OCI-LY1 (cell line): ENCODE data around the gene CHSY1.

Experiments
- H2AFZ ChIP-seq: fragments of 200-600 bp; sonication (generic), shearing (Covaris generic); 2 replicates; pipeline ENCODE4 v1.6.0; 2014; ENCODE audit warnings: antibody characterized with exemption, mild to moderate bottlenecking, low read length
- H3F3A ChIP-seq: fragments of 200-600 bp; sonication (generic), shearing (Covaris generic); 2 replicates; pipeline ENCODE4 v1.6.0; 2014; ENCODE audit warnings: mild to moderate bottlenecking, antibody characterized with exemption, low read length, moderate library complexity; ENCODE audit not compliant: insufficient read depth
- H3K27ac ChIP-seq: fragments of 200-600 bp; sonication (generic); 2 replicates; pipeline ENCODE4 v1.5.1; 2014; ENCODE audit warnings: low read length, mixed run types, mild to moderate bottlenecking, low read depth; ENCODE audit not compliant: poor library complexity, severe bottlenecking
- H3K27me3 ChIP-seq: fragments of 200-600 bp; sonication (generic); 2 replicates; pipeline ENCODE4 v1.6.0; 2014; ENCODE audit warnings: antibody characterized with exemption, mild to moderate bottlenecking, low read length, moderate library complexity; ENCODE audit not compliant: insufficient read depth
- H3K36me3 ChIP-seq: fragments of 200-600 bp; sonication (generic); 2 replicates; pipeline ENCODE4 v1.6.1; 2014; ENCODE audit warnings: mild to moderate bottlenecking, antibody characterized with exemption, low read length, moderate library complexity, mixed read lengths; ENCODE audit not compliant: insufficient read depth
- H3K4me1 ChIP-seq: fragments of 200-600 bp; sonication (generic); 2 replicates; pipeline ENCODE4 v1.5.1; 2014; ENCODE audit warnings: mild to moderate bottlenecking, low read length, moderate library complexity; ENCODE audit not compliant: insufficient read depth, severe bottlenecking
- H3K4me2 ChIP-seq: fragments of 200-600 bp; sonication (generic), shearing (Covaris generic); 2 replicates; pipeline ENCODE4 v1.6.1; 2014; ENCODE audit warnings: low read length
- H3K4me3 ChIP-seq: fragments of 200-600 bp; sonication (generic); 2 replicates; pipeline ENCODE4 v1.5.1; 2014; ENCODE audit warnings: low read length, low read depth, mild to moderate bottlenecking, mixed read lengths; ENCODE audit not compliant: poor library complexity, severe bottlenecking
- H3K79me2 ChIP-seq: fragments of 200-600 bp; shearing (Covaris generic); 2 replicates; pipeline ENCODE4 v1.6.1; 2016; ENCODE audit warnings: mixed run types, low read length, mixed read lengths; ENCODE audit not compliant: insufficient read depth
- H3K9ac ChIP-seq: fragments of 200-600 bp; sonication (generic), shearing (Covaris generic); 2 replicates; pipeline ENCODE4 v1.6.1; 2014; ENCODE audit warnings: mild to moderate bottlenecking, low read length, mixed read lengths
- H3K9me2 ChIP-seq: fragments of 200-600 bp; sonication (generic), shearing (Covaris generic); 2 replicates; pipeline ENCODE4 v1.6.1; 2014; ENCODE audit warnings: low read depth, mild to moderate bottlenecking, low read length, mixed read lengths
- H3K9me3 ChIP-seq: fragments of 200-600 bp; shearing (Covaris generic); 2 replicates; pipeline ENCODE4 v1.6.1; 2014; ENCODE audit warnings: low read length, mixed read lengths
- H4K20me1 ChIP-seq: fragments of 200-600 bp; sonication (generic), shearing (Covaris generic); 2 replicates; pipeline ENCODE4 v1.6.0; 2016; ENCODE audit warnings: mild to moderate bottlenecking, low read length; ENCODE audit not compliant: insufficient read depth
- EZH2 ChIP-seq: fragments of 200-600 bp; sonication (generic), shearing (Covaris generic); IDR thresholded peaks from 2 replicates; pipeline ENCODE4 v1.8.0; 2017; ENCODE audit warnings: borderline replicate concordance, mixed run types, mild to moderate bottlenecking, antibody characterized with exemption, low read length, moderate library complexity, mixed read lengths
- TF ChIP-seq, protein P1 (sequence below): fragments of 200-600 bp; sonication (generic), shearing (Covaris generic); IDR thresholded peaks from 2 replicates; pipeline ENCODE4 v1.5.1; 2017; ENCODE audit warnings: mild to moderate bottlenecking, antibody characterized with exemption, low read length, moderate library complexity, mixed read lengths

Gene CHSY1

DNA sequence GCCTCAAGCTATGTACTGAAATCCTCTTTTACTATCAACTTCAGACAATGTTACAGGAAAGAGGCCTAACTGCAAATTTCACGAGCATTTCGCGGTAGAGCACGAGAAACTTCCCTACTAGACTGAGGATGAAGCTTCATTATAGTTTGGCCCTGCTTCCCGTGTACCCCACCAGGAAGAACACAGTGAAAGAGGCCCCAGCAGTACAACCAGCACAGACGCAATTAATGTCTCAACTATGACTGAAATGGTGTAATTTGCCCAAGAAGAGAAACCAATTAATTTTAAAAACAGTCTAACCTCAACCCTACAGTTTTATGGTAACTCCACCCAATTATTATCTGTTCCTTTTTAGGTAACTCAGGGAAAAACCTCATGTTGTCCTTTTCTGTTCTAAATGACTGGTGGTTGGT is 12.1 kb downstream of the CHSY1 start:
- H2AFZ ChIP-seq = no peak overlapping the region
- H3K27me3 ChIP-seq = no peaks in the 10 kb centered on the region
- H3K27ac ChIP-seq = no peak overlapping the region
- no peak overlapping the region for H3K9ac ChIP-seq
- H4K20me1 ChIP-seq = no peaks in the 10 kb centered on the region
- H3K9me2 ChIP-seq = no peaks in the 10 kb centered on the region
- H3K4me1 ChIP-seq = peaks cover 27% of the 10 kb centered on the region
- no peak overlapping the region for H3K4me2 ChIP-seq
- no peaks in the 10 kb centered on the region for H3K79me2 ChIP-seq
- H3K36me3 ChIP-seq = peaks cover 7% of the 10 kb centered on the region; the same call in 1 of the 2 replicates
- H3K4me3 ChIP-seq = no peak overlapping the region
- no peak for TF ChIP-seq EZH2
- no peaks in the 10 kb centered on the region for H3K9me3 ChIP-seq
- H3F3A ChIP-seq = no peaks in the 10 kb centered on the region

DNA sequence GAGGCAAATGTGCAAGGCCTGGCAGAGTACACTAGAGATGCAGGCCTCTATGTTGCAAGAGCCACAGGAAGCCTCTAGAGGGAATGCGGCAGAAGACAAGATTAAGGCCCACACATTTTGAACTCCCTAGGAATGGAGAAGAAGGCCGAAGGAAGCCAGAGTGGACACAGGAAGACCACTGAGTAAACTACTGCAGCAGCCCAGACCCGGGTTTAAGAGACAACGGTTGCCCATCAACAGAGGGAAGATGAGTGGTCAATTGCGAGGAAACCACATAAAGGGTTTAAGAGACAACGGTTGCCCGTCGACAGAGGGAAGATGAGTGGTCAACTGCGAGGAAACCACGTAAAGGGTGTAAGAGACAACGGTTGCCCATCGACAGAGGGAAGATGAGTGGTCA is 14.6 kb downstream of the CHSY1 start:
- Histone ChIP-seq H3K9me3 (no peaks in the 10 kb centered on the region), H3K79me2 (no peaks in the 10 kb centered on the region)

DNA sequence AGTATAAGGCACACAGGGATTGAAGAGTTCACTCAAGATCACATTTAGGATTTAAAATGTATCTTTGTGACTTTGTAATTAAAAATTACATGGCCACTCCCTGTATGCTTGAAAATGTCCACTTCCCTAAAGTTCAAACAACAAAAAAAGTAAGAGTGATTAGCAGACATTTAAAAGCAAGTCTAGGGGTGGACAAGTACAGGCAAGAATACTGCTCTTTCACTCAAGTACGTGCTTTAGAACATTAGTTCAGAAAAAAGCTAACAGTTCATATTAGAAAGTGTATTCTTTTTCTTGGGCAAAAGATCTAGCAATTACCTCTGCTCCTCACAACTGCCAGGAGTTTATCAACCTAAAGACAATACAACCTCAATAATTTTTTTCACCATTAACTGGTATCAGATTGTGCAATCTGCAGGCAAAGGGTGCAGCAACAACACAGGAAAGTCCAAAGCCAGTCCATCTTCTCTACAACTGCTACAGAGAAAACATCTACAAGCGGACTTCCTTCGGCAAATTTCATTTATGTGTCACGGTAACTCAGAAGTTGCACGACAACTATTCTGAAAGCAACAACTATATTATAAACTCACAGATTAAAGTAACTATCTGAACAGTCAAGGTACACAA is 18.1 kb downstream of the CHSY1 start:
- H3K79me2 ChIP-seq = no peaks in the 10 kb centered on the region
- no peaks in the 10 kb centered on the region for H3F3A ChIP-seq
- no peaks in the 10 kb centered on the region for H4K20me1 ChIP-seq
- no peaks in the 10 kb centered on the region for H3K9me3 ChIP-seq
- H3K27ac ChIP-seq = no peak overlapping the region
- no peaks in the 10 kb centered on the region for H3K4me1 ChIP-seq
- H3K9ac ChIP-seq = no peak overlapping the region
- H2AFZ ChIP-seq = no peak overlapping the region
- TF ChIP-seq EZH2 = no peak
- TF ChIP-seq, protein P1, sequence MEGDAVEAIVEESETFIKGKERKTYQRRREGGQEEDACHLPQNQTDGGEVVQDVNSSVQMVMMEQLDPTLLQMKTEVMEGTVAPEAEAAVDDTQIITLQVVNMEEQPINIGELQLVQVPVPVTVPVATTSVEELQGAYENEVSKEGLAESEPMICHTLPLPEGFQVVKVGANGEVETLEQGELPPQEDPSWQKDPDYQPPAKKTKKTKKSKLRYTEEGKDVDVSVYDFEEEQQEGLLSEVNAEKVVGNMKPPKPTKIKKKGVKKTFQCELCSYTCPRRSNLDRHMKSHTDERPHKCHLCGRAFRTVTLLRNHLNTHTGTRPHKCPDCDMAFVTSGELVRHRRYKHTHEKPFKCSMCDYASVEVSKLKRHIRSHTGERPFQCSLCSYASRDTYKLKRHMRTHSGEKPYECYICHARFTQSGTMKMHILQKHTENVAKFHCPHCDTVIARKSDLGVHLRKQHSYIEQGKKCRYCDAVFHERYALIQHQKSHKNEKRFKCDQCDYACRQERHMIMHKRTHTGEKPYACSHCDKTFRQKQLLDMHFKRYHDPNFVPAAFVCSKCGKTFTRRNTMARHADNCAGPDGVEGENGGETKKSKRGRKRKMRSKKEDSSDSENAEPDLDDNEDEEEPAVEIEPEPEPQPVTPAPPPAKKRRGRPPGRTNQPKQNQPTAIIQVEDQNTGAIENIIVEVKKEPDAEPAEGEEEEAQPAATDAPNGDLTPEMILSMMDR = no peak
- H3K4me3 ChIP-seq = no peak overlapping the region
- H3K4me2 ChIP-seq = no peak overlapping the region
- H3K36me3 ChIP-seq = peaks cover 9% of the 10 kb centered on the region; the same call in 1 of the 2 replicates
- no peaks in the 10 kb centered on the region for H3K27me3 ChIP-seq
- no peaks in the 10 kb centered on the region for H3K9me2 ChIP-seq

More for the DNA sequence above, 14.6 kb downstream of the CHSY1 start:
- Histone ChIP-seq H3K36me3 (peaks cover 9% of the 10 kb centered on the region; the same call in 1 of the 2 replicates), H3F3A (no peaks in the 10 kb centered on the region), H3K27me3 (no peaks in the 10 kb centered on the region), H3K4me3 (no peak overlapping the region), H3K27ac (no peak overlapping the region), H2AFZ (no peak overlapping the region), H3K9me2 (no peaks in the 10 kb centered on the region), H4K20me1 (no peaks in the 10 kb centered on the region), H3K4me1 (peaks cover 4% of the 10 kb centered on the region), H3K9ac (no peak overlapping the region), H3K4me2 (no peak overlapping the region)
- TF ChIP-seq, protein P1 = no peak
- no peak for TF ChIP-seq EZH2

DNA sequence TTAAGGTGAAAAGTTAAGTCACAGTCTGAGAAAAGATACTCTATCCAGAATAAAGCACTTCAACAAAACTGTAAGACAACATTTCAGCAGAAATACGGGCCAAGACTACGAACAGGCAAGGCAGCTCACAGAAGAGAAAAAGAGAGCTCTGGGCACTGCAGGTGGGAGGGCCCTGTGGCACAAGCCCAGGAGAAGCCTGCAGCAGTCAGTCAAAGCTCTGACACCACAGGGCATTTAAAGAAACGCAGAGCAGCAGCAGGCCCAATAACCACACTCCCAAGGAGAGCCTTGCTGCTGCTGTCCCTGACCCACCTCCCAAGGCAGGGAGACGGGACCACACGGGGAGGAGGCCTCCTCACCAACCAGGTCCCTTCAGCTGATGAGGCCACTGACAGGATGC is 19.2 kb downstream of the CHSY1 start:
- Histone ChIP-seq H3K4me3 (no peak overlapping the region), H3K27me3 (no peaks in the 10 kb centered on the region), H3K9me2 (no peaks in the 10 kb centered on the region), H3K4me1 (no peaks in the 10 kb centered on the region), H3K36me3 (peaks cover 16% of the 10 kb centered on the region; the same call in 1 of the 2 replicates), H3K9me3 (peaks cover 5% of the 10 kb centered on the region; the same call in 1 of the 2 replicates), H3F3A (no peaks in the 10 kb centered on the region), H3K9ac (no peak overlapping the region), H3K27ac (no peak overlapping the region), H3K79me2 (no peaks in the 10 kb centered on the region), H4K20me1 (no peaks in the 10 kb centered on the region), H2AFZ (no peak overlapping the region), H3K4me2 (no peak overlapping the region)
- no peak for TF ChIP-seq EZH2
- TF ChIP-seq, protein P1 = no peak
